ENCODE measurements around the gene DIAPH1. TPM values are rescaled to one million over a fixed set of nuclear protein-coding genes. Genes with fewer than 3 reads are reported as not detected.

The DIAPH1 gene
- total and polyA plus RNA-seq, 3 experiments from 2014 or later = 151 to 217 (median 212) TPM

GRCh38 chr5:141560151-141560550 is 58.6 kb downstream of the DIAPH1 start:
- H3K4me3 Mint-ChIP-seq = no peak overlapping the region
- no peaks in the 10 kb centered on the region for H3K27me3 Mint-ChIP-seq
- Histone ChIP-seq H3K4me1 (ENCODE audit: insufficient read depth, low read length) (peaks cover 7% of the 10 kb centered on the region), H3K27me3 (ENCODE audit: insufficient read depth, low read length, poor library complexity, severe bottlenecking) (no peaks in the 10 kb centered on the region), H3K4me3 (ENCODE audit: low read length) (no peak overlapping the region), H3K9me3 (ENCODE audit: low read length) (no peaks in the 10 kb centered on the region), H3K27ac (ENCODE audit: low read depth, low read length) (no peak overlapping the region), H3K36me3 (ENCODE audit: insufficient read depth, low read length) (peaks cover 33% of the 10 kb centered on the region)
- ChIA-PET POLR2A (no interaction called here), CTCF (no interaction called here)
- H3K36me3 Mint-ChIP-seq = peaks cover 0 to 85% (median 21%) of the 10 kb centered on the region in 3 donors
- H3K27ac Mint-ChIP-seq = peak overlapping the region in 6 of 8 donors; percentile 10 to 77 (median 56)
- no peaks in the 10 kb centered on the region for H3K9me3 Mint-ChIP-seq
- H3K4me1 Mint-ChIP-seq = peaks cover 42 to 68% (median 56%) of the 10 kb centered on the region in 3 donors
- DNase-seq = no peak

DNA sequence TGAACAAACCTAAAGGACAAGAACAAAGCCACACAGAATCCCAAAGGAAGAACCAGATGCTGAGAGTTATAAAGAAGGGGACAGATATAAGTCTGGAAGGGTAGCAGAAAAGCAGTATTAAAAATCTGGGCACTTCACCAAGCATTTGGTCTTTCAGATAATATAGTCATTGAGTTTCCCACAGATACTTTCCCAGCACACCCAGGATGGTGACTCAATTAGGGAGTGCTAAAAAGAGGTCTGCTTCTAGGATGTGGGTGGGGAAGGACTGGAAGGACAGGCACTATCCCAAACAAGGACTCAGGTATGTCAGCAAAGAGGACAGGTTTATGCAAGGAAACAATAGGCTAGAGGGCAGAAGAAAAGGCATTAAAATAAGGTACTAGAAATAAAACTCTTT is 59.3 kb downstream of the DIAPH1 start:
- Histone ChIP-seq H3K27me3 (ENCODE audit: insufficient read depth, low read length, poor library complexity, severe bottlenecking) (no peaks in the 10 kb centered on the region), H3K36me3 (ENCODE audit: insufficient read depth, low read length) (peaks cover 33% of the 10 kb centered on the region), H3K4me1 (ENCODE audit: insufficient read depth, low read length) (peaks cover 7% of the 10 kb centered on the region), H3K27ac (ENCODE audit: low read depth, low read length) (no peak overlapping the region), H3K4me3 (ENCODE audit: low read length) (no peak overlapping the region), H3K9me3 (ENCODE audit: low read length) (no peaks in the 10 kb centered on the region)
- peaks cover 0 to 86% (median 18%) of the 10 kb centered on the region in 3 donors for H3K36me3 Mint-ChIP-seq
- CTCF ChIA-PET = interaction anchor here (3.1 kb wide), 1 partner anchor 240 kb away, joined by 17 read pairs; the partner anchor contains the start of gene TAF7
- no peaks in the 10 kb centered on the region for H3K27me3 Mint-ChIP-seq
- POLR2A ChIA-PET = no interaction called here
- peaks cover 42 to 71% (median 60%) of the 10 kb centered on the region in 3 donors for H3K4me1 Mint-ChIP-seq
- H3K27ac Mint-ChIP-seq = peak overlapping the region in 4 of 8 donors; percentile 8 to 91 (median 76)
- DNase-seq = no peak
- H3K4me3 Mint-ChIP-seq = no peak overlapping the region
- no peaks in the 10 kb centered on the region for H3K9me3 Mint-ChIP-seq

- peak overlapping the region in 1 of 7 donors; percentile 1 for H3K4me3 Mint-ChIP-seq
- H3K27ac Mint-ChIP-seq = peak overlapping the region; percentile 77 to 93 (median 87)
- H3K9me3 Mint-ChIP-seq = no peaks in the 10 kb centered on the region
- no peaks in the 10 kb centered on the region for H3K27me3 Mint-ChIP-seq
- no peak overlapping the region for H3K4me3 ChIP-seq (ENCODE audit: low read length)
- H3K4me1 ChIP-seq (ENCODE audit: insufficient read depth, low read length) = peaks cover 3% of the 10 kb centered on the region
- H3K27me3 ChIP-seq (ENCODE audit: insufficient read depth, low read length, poor library complexity, severe bottlenecking) = no peaks in the 10 kb centered on the region
- H3K4me1 Mint-ChIP-seq = peaks cover 37 to 68% (median 51%) of the 10 kb centered on the region in 3 donors
- H3K27ac ChIP-seq (ENCODE audit: low read depth, low read length) = no peak overlapping the region
- ChIA-PET POLR2A (no interaction called here), CTCF (interaction anchor here (0.9 to 3.1 kb wide), 19 partner anchors 9 to 335 kb away, joined by 3 to 17 read pairs (median 5); partner anchors contain the start of genes DIAPH1, PCDHB14, PCDHGA10 and TAF7)
- H3K36me3 Mint-ChIP-seq = peaks cover 0 to 82% (median 14%) of the 10 kb centered on the region in 3 donors
- DNase-seq = peak in 1 of 5 donors; percentile 4
- H3K9me3 ChIP-seq (ENCODE audit: low read length) = no peaks in the 10 kb centered on the region
- H3K36me3 ChIP-seq (ENCODE audit: insufficient read depth, low read length) = peaks cover 29% of the 10 kb centered on the region
These were observed 60.6 kb downstream of the DIAPH1 start for GRCh38 chr5:141558150-141558549.

- H3K27ac Mint-ChIP-seq = peak overlapping the region; percentile 77 to 93 (median 87)
- H3K4me3 Mint-ChIP-seq = peak overlapping the region in 1 of 7 donors; percentile 1
- H3K27me3 ChIP-seq (ENCODE audit: insufficient read depth, low read length, poor library complexity, severe bottlenecking) = no peaks in the 10 kb centered on the region
- peaks cover 35 to 63% (median 49%) of the 10 kb centered on the region in 3 donors for H3K4me1 Mint-ChIP-seq
- H3K36me3 ChIP-seq (ENCODE audit: insufficient read depth, low read length) = peaks cover 24% of the 10 kb centered on the region
- no peaks in the 10 kb centered on the region for H3K9me3 Mint-ChIP-seq
- peak; percentile 65 to 79 (median 71) for DNase-seq
- POLR2A ChIA-PET = no interaction called here
- no peaks in the 10 kb centered on the region for H3K27me3 Mint-ChIP-seq
- H3K9me3 ChIP-seq (ENCODE audit: low read length) = no peaks in the 10 kb centered on the region
- H3K4me3 ChIP-seq (ENCODE audit: low read length) = no peak overlapping the region
- H3K27ac ChIP-seq (ENCODE audit: low read depth, low read length) = no peak overlapping the region
- CTCF ChIA-PET = interaction anchor here (0.9 to 3.1 kb wide), 20 partner anchors 9 to 334 kb away, joined by 3 to 17 read pairs (median 4); partner anchors contain the start of genes DIAPH1, PCDHB14, PCDHGA10 and TAF7
- H3K36me3 Mint-ChIP-seq = peaks cover 0 to 80% (median 9%) of the 10 kb centered on the region in 3 donors
- peaks cover 3% of the 10 kb centered on the region for H3K4me1 ChIP-seq (ENCODE audit: insufficient read depth, low read length)
These were observed 61.1 kb downstream of the DIAPH1 start for GRCh38 chr5:141557681-141558136.

GRCh38 chr5:141547921-141548320 is 70.9 kb downstream of the DIAPH1 start:
- Histone ChIP-seq H3K36me3 (ENCODE audit: insufficient read depth, low read length) (peaks cover 6% of the 10 kb centered on the region), H3K9me3 (ENCODE audit: low read length) (no peaks in the 10 kb centered on the region), H3K27ac (ENCODE audit: low read depth, low read length) (no peak overlapping the region), H3K27me3 (ENCODE audit: insufficient read depth, low read length, poor library complexity, severe bottlenecking) (no peaks in the 10 kb centered on the region), H3K4me1 (ENCODE audit: insufficient read depth, low read length) (peaks cover 7% of the 10 kb centered on the region), H3K4me3 (ENCODE audit: low read length) (no peak overlapping the region)
- Mint-ChIP-seq H3K4me1 (peaks cover 55 to 73% (median 68%) of the 10 kb centered on the region in 3 donors), H3K27me3 (no peaks in the 10 kb centered on the region), H3K27ac (peak overlapping the region in 3 of 8 donors; percentile 27 to 72 (median 63)), H3K9me3 (peaks cover 3 to 14% (median 8%) of the 10 kb centered on the region in 5 donors), H3K36me3 (peaks cover 26 to 84% (median 33%) of the 10 kb centered on the region in 3 donors), H3K4me3 (no peak overlapping the region)
- ChIA-PET POLR2A (no interaction called here), CTCF (interaction anchor here (1.6 to 2.3 kb wide), 4 partner anchors 10 to 222 kb away, joined by 3 to 10 read pairs (median 8); no protein-coding TSS in a partner anchor)
- DNase-seq = no peak

GRCh38 chr5:141547488-141547887 is 71.3 kb downstream of the DIAPH1 start:
- ChIA-PET CTCF (interaction anchor here (1.6 to 2.3 kb wide), 4 partner anchors 10 to 222 kb away, joined by 3 to 10 read pairs (median 8); no protein-coding TSS in a partner anchor), POLR2A (no interaction called here)
- Histone ChIP-seq H3K4me1 (ENCODE audit: insufficient read depth, low read length) (peaks cover 7% of the 10 kb centered on the region), H3K27me3 (ENCODE audit: insufficient read depth, low read length, poor library complexity, severe bottlenecking) (no peaks in the 10 kb centered on the region), H3K9me3 (ENCODE audit: low read length) (no peaks in the 10 kb centered on the region), H3K36me3 (ENCODE audit: insufficient read depth, low read length) (peaks cover 6% of the 10 kb centered on the region), H3K4me3 (ENCODE audit: low read length) (no peak overlapping the region), H3K27ac (ENCODE audit: low read depth, low read length) (no peak overlapping the region)
- Mint-ChIP-seq H3K4me3 (peak overlapping the region in 1 of 7 donors; percentile 40), H3K36me3 (peaks cover 24 to 84% (median 34%) of the 10 kb centered on the region in 3 donors), H3K27ac (no peak overlapping the region), H3K4me1 (peaks cover 56 to 74% (median 68%) of the 10 kb centered on the region in 3 donors), H3K27me3 (no peaks in the 10 kb centered on the region), H3K9me3 (peaks cover 3 to 14% (median 8%) of the 10 kb centered on the region in 5 donors)
- no peak for DNase-seq

GRCh38 chr5:141543053-141543452 is 75.7 kb downstream of the DIAPH1 start:
- Mint-ChIP-seq H3K4me1 (peaks cover 30 to 51% (median 47%) of the 10 kb centered on the region in 3 donors), H3K27ac (peak overlapping the region in 2 of 8 donors; percentile 1 to 29)

More at GRCh38 chr5:141543053-141543452, 75.7 kb downstream of the DIAPH1 start:
- H3K9me3 Mint-ChIP-seq = peaks cover 3 to 12% (median 8%) of the 10 kb centered on the region in 5 donors
- Histone ChIP-seq H3K27ac (ENCODE audit: low read depth, low read length) (no peak overlapping the region), H3K36me3 (ENCODE audit: insufficient read depth, low read length) (peaks cover 6% of the 10 kb centered on the region), H3K4me3 (ENCODE audit: low read length) (no peak overlapping the region), H3K9me3 (ENCODE audit: low read length) (no peaks in the 10 kb centered on the region), H3K27me3 (ENCODE audit: insufficient read depth, low read length, poor library complexity, severe bottlenecking) (no peaks in the 10 kb centered on the region), H3K4me1 (ENCODE audit: insufficient read depth, low read length) (no peaks in the 10 kb centered on the region)
- DNase-seq = no peak
- H3K27me3 Mint-ChIP-seq = no peaks in the 10 kb centered on the region
- ChIA-PET CTCF (interaction anchor here (1.4 to 1.7 kb wide), 2 partner anchors 21 to 24 kb away, joined by 3 to 5 read pairs; no protein-coding TSS in a partner anchor), POLR2A (no interaction called here)
- H3K4me3 Mint-ChIP-seq = no peak overlapping the region
- H3K36me3 Mint-ChIP-seq = peaks cover 17 to 67% (median 29%) of the 10 kb centered on the region in 3 donors
